Lower lobe of right lung (tissue), 2 donors: Measurements from ENCODE around the gene HSD11B1L. TPM values are rescaled to one million over a fixed set of nuclear protein-coding genes. Genes with fewer than 3 reads are reported as not detected.

Experiments used
- ATAC-seq, 2 donors: fragments of 200-7000 bp; cut with Tn5 transposase; one replicate each; pipeline ENCODE4 v1.9.1; 2020 to 2022; ENCODE audit warnings: mild to moderate bottlenecking in 2 of 2, moderate library complexity in 2 of 2
- DNase-seq: peaks from one replicate; pipeline ENCODE4 v3.0.0-alpha.2; 2020
- H3K27ac ChIP-seq: fragments of 200-600 bp; one replicate; pipeline ENCODE4 v1.8.0; 2022
- H3K27me3 ChIP-seq: fragments of 200-600 bp; one replicate; pipeline ENCODE4 v1.8.0; 2022; ENCODE audit warnings: low read depth
- H3K36me3 ChIP-seq: fragments of 200-600 bp; one replicate; pipeline ENCODE4 v1.8.0; 2022; ENCODE audit warnings: mild to moderate bottlenecking
- H3K4me1 ChIP-seq: fragments of 200-600 bp; one replicate; pipeline ENCODE4 v1.8.0; 2022
- H3K4me3 ChIP-seq: fragments of 200-600 bp; one replicate; pipeline ENCODE4 v1.8.0; 2022; ENCODE audit warnings: mild to moderate bottlenecking
- H3K9me3 ChIP-seq: fragments of 200-600 bp; one replicate; pipeline ENCODE4 v1.8.0; 2022
- intact Hi-C: fragments of 100-400 bp; cut with DNase I; formaldehyde crosslinking; loops from one replicate; pipeline ENCODE4 v1.11.0; 2022
- total RNA-seq: library from RNA; stranded (reverse); fragmentation: NEBNext Ultra II Directional; extraction: Animal tissue kit (Norgen Biotek cat#: 25700); gene quantifications from one replicate; pipeline ENCODE4 v1.2.1, GENCODE V29; 2021
- TF ChIP-seq, protein P1 (sequence below): fragments of 200-600 bp; IDR thresholded peaks from one replicate; pipeline ENCODE4 v1.8.0; 2022; ENCODE audit warnings: antibody characterized with exemption, mild to moderate bottlenecking
- donor health status: DM: no; HTN: yes; CAD: no; lungs with severe emphysema.

The HSD11B1L gene
- total RNA-seq, 1 donor from 2014 or later: 8.6 TPM

DNA sequence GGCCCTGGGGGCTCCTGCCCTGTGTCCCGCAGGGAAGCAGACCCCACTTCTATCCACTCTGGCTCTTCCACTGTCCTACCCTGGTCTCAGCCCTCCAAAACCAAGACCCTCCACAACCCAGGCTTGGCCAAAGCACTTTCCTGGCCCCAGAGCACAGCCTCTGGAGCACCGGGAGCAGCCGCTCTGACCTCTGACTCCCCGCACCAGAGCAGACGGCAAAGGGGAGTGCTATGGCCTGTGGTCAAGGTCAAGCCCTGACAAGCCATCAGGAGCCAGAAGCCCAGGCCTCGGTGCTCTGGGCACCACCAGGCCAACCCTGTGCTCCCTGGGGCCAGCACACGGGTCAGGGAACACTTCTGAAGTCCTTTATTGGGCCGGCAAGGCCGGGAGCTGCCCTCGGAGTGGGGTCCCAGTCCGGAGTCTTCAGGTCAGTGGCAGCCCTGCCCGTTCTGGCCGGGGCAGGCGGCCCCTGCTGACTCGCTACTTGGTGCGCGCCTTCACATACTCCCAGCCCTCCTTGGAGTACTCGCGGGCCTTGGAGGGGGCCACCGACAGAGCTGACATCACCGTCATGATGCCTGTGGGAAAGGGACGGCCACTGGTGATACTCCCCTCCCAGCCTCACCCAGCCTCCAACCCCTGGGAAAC lies 2.6 kb upstream of the HSD11B1L start:
- Histone ChIP-seq H3K36me3 (peaks cover 17% of the 10 kb centered on the region), H3K9me3 (no peaks in the 10 kb centered on the region), H3K27me3 (no peaks in the 10 kb centered on the region), H3K4me1 (peaks cover 16% of the 10 kb centered on the region), H3K27ac (no peak overlapping the region), H3K4me3 (no peak overlapping the region)
- no peak for DNase-seq
- ATAC-seq: no peak
- TF ChIP-seq, protein P1, sequence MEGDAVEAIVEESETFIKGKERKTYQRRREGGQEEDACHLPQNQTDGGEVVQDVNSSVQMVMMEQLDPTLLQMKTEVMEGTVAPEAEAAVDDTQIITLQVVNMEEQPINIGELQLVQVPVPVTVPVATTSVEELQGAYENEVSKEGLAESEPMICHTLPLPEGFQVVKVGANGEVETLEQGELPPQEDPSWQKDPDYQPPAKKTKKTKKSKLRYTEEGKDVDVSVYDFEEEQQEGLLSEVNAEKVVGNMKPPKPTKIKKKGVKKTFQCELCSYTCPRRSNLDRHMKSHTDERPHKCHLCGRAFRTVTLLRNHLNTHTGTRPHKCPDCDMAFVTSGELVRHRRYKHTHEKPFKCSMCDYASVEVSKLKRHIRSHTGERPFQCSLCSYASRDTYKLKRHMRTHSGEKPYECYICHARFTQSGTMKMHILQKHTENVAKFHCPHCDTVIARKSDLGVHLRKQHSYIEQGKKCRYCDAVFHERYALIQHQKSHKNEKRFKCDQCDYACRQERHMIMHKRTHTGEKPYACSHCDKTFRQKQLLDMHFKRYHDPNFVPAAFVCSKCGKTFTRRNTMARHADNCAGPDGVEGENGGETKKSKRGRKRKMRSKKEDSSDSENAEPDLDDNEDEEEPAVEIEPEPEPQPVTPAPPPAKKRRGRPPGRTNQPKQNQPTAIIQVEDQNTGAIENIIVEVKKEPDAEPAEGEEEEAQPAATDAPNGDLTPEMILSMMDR: no peak
- intact Hi-C loops: no loop called here

DNA sequence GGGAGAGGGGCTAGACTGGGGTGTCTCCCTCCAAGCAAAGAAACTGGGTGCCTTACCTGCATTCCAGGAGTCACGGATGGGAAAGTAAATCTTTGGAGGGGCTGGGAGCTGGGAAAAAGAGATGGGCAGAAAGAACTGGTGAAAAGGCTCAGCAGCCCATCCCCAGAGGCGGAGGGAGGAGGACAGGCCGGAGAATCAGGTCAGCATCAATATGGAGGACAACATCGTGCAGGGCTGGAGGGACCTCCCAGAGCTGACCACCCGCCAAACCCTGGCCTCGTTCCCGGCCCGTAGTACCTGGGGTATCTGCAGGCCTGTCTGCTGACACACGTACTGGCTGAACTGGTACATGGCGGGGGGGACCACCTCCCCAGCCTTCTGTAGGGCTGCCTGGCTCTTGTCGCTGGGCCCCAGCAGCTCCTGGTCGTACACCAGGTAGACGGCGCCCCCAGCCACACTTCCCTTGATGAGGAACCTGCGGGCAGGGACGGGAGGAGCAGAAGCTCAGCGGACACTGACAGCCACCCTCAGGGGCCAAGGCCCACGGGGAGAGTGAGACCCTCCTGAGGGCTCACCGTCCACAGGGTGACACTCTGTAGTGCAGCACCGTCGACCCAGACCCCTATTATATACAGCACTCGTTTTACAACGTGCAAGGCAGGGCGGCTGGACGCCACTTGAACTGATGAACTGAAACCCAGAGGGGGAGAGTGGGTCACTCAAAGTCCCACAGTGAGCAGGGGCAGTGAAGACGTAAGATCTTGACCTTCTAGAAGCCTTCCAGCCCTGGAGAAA lies 1.3 kb upstream of the HSD11B1L start:
- TF ChIP-seq, protein P1: no peak
- intact Hi-C loops: no loop called here
- ATAC-seq (no peak), DNase-seq (peak; percentile 58)
- Histone ChIP-seq H3K36me3 (peaks cover 17% of the 10 kb centered on the region), H3K27ac (peak overlapping the region; percentile 93), H3K9me3 (no peaks in the 10 kb centered on the region), H3K4me1 (peaks cover 16% of the 10 kb centered on the region), H3K27me3 (no peaks in the 10 kb centered on the region), H3K4me3 (peak overlapping the region; percentile 96)

DNA sequence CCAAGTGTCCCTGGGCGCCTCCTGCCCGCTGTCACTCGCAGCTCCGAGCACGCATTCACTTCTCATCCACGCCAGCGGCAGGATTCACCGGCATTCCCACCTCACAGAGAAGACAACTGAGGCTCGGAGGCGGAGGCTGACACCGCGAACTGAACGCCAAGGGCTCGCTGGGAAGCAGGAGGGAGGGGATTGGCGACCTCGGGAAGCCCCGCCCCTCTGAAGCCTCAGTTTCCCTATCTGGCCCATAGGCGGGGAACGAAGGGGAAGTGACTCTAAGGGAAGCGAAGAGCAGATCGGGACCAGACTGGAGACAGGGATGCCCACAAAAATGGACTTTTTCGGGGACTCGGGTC lies 767 bp upstream of the HSD11B1L start:
- DNase-seq (peak; percentile 68), ATAC-seq (peak in 1 of 2 donors; percentile 5)
- intact Hi-C loops: no loop called here
- H3K27me3 ChIP-seq: no peaks in the 10 kb centered on the region
- H3K9me3 ChIP-seq: no peaks in the 10 kb centered on the region
- H3K4me1 ChIP-seq: peaks cover 16% of the 10 kb centered on the region
- H3K36me3 ChIP-seq: peaks cover 17% of the 10 kb centered on the region
- H3K27ac ChIP-seq: peak overlapping the region; percentile 93
- peak overlapping the region; percentile 96 for H3K4me3 ChIP-seq
- TF ChIP-seq, protein P1: no peak

DNA sequence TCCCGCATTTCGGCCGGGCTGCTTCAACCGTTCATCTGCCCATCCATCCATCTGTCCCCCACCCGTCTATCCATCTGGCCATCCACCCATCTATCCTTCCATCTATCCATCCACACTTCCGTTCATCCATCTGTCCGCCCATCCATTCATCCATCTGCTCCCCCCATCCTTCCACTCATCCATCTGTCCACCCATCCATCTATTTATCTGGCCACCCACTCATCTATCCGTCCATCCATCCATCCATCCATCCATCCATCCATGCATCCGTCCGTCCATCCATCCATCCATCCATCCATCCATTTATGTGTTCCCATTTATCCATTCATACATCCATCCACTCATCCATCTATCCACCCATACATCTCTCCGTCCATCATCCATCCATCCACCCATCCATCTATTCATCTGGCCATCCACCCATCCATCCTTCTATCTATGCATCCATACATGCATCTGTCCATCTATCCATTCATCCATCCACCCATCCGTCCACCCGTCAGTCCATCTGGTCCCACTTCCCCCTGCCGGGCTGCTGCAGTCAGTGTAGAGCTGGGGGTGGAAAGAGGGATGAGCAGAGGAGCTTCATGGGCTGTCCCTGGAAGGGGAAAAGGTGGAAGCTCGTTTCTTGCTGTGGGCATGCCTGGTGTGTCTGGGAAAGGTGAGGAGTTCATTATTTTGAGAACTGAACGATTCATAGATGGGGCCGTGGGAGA lies 722 bp downstream of the HSD11B1L start:
- DNase-seq (no peak), ATAC-seq (no peak)
- H3K9me3 ChIP-seq: no peaks in the 10 kb centered on the region
- H3K27me3 ChIP-seq: no peaks in the 10 kb centered on the region
- TF ChIP-seq, protein P1: no peak
- H3K27ac ChIP-seq: no peak overlapping the region
- peaks cover 17% of the 10 kb centered on the region for H3K36me3 ChIP-seq
- peak overlapping the region; percentile 96 for H3K4me3 ChIP-seq
- peaks cover 19% of the 10 kb centered on the region for H3K4me1 ChIP-seq
- intact Hi-C loops: no loop called here

DNA sequence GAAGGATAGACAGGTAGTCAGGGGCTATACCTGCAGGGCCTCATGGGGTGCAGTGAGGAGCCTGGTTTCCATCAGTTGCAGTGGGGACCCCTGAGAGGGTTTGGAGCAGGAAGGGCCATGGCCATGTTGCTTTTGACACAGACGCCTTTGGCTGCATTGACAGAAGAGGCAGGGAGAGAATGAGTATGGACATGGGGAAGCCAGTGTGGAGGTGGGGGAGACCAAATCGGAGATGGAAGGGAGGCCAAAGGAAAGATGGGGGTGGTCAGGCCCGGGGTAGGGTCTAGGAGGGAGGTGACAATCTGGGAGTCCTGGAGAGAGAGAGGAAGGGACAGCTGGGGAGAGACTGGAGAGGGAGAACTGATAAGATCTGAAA lies 1.3 kb downstream of the HSD11B1L start:
- no peaks in the 10 kb centered on the region for H3K9me3 ChIP-seq
- TF ChIP-seq, protein P1: no peak
- peaks cover 17% of the 10 kb centered on the region for H3K36me3 ChIP-seq
- H3K27ac ChIP-seq: no peak overlapping the region
- H3K4me3 ChIP-seq: no peak overlapping the region
- DNase-seq (no peak), ATAC-seq (no peak)
- H3K27me3 ChIP-seq: no peaks in the 10 kb centered on the region
- H3K4me1 ChIP-seq: peaks cover 19% of the 10 kb centered on the region
- intact Hi-C loops: no loop called here
